HUDEP-2 (cell line): ENCODE results near the gene GARIN5A.
A peak's percentile ranks its signal among the peaks of the same experiment; 100 is the strongest.

Source experiments
- DNase-seq, 76 experiments: peaks; one replicate each; lab custom pipeline; 2025; ENCODE audit not compliant: unreplicated experiment in 76 of 76; lab: John Stamatoyannopoulos, UW

The GARIN5A gene

DNA sequence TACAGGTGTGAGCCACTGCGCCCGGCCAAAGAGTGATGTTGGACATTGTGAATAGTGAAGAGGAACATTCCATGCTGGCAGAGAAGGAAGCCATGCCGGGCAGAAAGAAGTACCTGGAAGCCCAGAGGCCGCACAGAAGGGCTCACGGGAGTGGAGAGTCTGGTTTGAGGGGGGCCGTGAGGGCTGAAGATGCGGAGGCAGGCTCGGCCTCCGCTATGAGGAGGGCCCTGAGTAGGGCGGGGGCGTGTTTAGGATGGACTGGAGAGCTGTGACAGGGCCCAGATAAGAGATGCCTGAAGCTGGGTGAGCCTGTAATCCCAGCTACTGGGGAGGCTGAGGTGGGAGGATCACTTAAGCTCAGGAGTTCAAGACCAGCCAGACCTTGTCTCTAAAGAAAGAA lies 32.7 kb upstream of the GARIN5A start:
- peak in 9 of 76 experiments; percentile 4 to 41 (median 17) for DNase-seq

DNA sequence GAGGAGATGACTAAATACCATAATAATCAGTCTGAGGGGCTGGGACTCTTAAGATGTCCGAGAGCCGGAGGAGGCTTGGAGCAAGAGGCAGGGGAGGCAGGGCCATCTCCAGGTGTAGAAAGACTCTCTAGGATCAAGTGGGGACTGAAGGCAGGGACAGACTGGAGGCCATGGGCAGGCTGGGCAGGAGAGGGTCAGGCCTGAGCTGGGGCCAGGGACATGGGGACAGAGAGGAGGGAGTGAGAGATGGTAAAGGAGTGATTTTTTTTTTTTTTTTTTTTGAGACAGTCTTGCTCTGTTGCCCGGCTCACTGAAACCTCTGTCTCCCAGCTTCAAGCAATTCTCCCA lies 32.2 kb upstream of the GARIN5A start:
- DNase-seq: no peak

DNA sequence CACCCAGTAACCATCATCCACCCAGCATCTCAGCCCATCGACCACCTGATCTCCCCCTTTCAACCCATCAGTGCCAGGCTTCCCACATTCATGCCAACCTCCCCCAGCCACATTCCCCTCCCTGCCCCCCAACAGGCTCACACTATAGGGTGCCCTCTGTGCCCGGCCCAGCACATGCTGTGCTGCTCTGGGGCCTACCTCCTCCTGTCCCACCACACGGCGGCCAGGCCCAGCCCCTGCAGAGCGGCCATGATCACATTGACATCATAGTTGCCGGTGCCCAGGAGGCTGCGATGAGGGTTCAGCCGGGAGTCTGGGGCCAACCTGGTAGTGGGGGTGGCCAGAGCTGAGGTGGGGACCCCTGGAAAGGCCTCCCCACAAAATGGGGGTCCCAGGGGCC lies 30.7 kb upstream of the GARIN5A start:
- DNase-seq: no peak

DNA sequence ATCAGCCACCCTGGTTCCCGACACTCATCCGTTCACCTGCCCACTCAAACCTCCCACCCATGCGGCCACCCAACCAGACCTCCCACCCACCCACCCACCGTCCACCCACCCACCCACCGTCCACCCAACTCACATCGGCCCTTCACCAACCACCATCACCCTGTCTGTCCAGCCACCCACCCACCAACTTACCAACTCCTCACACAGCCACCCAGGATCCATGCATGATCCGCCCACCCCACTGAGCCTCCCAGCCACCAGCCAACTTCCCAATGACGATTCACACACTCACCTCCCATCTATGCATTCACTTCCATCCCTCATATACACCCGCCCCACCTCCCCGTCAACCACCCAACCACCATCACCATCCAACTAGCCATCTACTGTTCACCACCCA lies 30.1 kb upstream of the GARIN5A start:
- no peak for DNase-seq

DNA sequence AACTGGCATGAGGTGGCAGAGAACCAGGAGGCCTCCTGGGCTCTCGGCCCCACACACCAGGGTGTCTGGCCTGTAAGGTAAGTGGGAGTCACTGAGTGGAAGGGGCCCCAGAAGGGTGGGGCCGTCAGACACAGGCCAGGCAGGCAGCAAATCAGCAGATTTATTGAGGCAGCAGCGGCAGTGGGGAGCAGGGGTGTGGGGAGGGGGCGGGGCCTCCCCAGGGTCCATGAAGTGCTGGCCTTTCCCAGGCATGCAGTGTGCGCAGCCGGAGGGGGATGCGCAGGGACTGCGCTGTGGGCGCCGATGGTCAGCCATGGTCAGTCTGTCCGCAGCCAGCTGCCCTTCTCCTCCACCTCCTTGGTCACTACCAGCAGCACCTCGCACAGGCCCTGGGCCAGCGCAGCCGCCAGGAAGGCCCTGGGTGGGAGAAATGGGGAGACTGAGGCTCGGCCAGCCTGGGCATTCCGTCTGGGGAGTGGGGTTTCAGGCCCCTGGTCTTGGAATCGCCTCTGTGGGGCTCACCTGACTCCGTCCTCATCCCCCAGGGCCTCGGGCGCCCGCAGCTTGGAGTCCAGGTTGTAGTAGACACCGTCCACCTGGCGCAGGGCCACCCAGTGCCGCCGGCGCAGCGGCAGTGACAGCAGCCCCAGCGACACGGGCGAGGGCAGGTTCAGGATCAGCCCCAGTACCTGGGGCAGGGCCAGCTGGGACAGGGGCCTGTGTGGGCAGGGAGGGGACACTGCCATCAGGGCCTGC lies 29.4 kb upstream of the GARIN5A start:
- no peak for DNase-seq

DNA sequence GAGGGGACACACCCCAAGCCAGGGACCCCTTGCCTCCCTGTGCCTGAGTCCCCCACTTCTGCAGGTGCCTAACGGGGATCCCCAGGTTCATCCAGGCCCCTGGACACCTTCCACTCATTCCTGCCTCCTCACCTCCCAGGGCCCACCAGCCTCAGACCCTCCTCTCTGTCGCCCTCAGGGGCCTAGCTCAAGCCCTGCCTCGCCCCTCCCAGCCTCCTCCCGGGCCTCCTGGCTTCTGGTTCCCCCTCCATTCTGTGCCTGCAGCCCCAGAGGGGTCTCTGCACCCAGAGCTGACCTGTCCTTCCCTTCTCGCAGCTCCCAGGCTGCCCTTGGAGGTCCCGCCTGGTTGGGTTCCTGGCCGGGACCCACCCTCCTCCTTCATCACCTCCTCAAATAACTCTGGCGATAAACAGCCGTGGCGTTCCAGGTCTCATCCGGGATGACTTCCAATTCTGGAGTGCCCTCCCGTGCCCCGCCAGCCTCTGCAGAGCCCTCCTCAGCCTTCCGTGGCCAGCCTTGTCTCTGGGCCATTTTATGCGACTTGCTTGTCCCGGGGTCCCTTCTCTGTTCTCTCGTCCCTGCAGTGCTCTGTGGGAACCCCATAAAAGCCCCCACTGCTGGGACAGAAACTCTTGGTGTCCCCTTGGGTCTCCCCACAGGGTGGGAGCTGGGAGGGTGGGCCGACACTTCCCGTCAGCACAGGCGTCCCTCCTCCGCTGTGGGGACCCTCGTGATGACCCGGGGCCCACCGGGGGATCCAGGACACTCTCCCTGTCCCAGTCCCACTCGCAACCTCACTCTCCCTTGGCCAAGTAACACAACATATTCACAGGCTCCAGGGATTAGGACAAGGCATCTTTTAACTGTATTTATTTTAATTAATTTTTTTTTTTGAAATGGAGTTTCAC lies 25.2 kb upstream of the GARIN5A start:
- no peak for DNase-seq

DNA sequence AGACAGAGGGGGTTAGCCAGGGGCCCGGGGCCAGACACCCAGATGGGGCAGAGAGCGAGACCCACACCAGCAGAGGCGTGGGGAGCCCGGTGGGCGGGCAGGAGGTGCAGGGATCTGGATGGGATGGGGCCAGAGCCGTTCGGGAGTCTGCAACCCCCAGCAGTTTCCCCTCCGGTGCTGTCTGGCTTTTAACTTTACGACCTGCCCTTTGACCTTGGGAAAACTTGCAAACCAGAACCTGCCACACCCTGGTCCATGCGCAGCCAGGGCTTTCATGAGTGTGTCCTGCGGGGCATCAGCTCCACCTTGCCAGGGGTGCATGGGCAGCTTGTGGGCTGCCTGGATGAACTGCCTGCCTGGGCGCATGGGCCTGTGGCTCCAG lies 24.5 kb upstream of the GARIN5A start:
- DNase-seq: no peak

DNA sequence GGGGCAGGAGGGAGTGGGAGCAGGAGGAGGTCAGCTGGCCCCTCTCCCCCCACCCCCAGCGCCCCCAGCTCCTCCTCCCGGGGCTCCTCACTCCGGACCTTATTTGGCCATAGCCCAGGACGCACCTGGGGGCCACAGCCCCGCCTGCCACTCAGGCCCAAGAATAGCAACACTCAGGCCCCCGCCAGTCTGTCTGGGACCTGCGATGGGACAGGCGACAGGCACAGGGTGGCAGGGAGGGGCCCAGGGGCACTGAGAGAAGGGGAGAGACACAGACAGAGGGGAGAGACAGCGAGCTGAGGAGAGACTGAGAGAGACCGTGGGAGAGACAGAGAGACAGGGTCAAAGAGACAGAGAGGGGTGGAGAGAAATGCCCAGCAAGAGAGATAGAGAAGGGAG lies 24.1 kb upstream of the GARIN5A start:
- no peak for DNase-seq

DNA sequence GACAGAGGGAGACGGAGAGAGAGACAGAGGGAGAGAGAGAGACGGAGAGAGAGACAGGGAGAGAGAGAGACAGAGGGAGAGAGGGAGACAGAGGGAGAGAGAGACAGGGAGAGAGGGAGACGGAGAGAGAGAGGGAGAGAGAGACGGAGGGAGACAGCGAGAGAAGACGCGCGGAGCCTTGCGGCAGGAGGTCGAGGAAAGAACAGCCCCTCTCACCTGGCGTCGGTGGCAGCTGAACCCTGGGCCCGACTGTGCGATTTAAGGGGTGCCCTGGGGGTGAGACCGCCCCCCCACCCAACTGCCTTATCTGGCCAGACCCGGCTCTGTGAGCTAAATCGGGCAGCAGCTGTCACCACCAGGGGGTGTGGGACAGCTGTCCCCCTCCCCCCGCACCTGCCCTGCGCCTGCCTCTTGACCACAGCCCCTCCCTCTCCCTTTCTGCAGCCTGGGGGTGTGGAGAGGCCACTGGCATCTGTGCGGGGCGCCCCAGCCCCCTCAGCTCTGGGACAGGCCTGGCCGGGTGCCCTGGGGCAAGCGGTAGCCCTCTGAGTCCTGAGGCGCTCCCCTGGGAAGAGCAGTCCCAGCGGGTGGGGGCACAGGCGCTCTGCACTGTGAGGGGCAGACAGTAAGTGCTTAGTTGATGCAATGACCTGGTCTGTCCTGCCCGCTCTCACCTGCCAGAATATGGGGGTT lies 23.6 kb upstream of the GARIN5A start:
- peak in 2 of 76 experiments; percentile 16 to 18 for DNase-seq

DNA sequence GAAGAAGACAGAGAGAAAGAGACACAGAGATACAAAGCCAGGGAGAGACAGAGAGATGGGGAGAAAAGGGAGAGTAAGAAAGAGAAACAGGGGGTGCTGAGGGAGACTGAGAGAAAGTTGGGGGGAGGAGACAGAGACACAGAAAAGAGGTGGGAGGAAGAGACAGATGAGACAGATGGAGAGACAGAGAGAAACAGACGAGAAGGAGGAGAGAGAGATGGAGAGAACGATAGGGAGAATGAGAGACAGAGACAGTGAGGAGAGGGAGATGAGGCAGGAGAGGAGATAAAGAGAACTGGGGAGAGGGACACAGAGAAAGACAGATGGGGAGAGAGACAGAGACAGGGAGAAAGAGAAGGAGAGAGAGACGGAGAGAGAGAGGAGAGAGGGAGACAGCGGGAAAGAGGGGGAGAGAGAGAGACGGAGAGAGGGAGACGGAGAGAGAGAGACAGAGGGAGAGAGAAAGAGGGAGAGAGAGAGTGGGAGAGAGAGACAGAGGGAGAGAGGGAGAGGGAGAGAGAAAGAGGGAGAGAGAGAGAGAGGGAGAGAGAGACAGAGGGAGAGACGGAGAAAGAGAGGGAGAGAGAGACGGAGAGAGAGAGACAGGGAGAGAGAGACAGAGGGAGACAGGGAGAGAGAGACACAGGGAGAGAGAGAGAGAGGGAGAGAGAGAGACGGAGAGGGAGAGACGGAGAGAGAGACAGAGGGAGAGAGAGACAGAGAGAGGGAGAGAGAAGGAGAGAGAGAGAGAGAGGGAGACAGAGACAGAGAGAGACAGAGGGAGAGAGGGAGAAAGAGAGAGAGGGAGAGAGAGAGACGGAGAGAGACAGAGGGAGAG lies 21.8 kb upstream of the GARIN5A start:
- DNase-seq: no peak

DNA sequence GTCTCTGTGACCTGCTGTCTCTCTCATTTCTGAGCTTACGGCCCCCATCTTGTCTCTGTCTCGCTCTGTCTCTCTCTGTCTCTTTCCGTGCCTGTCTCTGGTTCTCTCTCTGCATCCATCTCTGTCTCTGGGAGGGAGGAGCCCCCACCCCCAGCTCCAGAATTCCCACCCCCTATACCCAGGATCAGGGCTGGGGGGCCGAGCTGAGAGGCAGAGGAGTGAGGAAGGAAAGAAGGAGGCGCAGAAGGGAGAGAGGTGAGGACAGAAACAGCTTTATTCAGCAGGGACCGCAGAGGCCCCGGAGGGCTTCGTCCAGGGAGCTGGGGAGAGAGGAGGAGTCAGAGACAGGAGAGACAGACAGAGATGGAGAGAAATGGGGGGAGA lies 20.4 kb upstream of the GARIN5A start:
- DNase-seq: no peak

DNA sequence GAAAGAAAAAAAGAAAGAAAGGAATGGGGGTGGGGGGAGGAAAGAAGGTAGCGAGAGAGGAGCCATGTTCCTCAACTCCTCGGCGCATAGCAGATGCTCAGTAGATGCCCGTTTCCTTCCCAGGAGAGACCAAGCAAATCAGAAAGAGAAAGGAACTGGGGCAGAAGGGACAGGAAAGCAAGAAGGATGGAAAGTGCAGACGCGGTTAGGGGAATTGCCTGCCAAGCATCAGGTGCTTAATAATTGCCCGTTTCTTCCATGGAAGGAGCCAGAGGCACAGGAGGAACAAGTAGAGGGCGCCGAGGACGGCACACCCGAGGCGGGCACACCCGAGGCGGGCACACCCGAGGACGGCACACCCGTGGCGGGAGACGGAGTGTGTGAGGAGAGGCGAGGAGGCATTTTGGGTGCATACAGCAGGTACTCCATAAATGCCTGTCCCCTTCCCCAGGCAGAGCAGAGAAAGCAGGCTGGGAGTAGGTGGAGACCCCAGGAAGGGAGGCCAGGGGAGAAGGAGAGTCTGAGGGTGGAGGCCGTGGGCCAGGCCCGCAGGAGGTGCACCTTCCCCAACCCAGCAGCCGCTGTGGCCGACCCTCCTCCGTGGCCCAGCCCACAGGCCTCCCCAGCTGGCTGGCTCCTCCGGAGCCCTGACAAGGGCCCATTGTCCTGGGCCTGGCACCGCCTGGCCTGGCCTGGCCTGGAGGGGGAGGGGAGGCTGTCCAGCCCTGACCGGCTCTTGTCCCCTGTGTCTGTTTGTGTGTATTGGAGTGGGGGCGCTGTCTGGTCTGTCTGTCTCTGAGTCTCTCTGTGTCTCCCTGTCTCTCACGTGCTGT lies 19.8 kb upstream of the GARIN5A start:
- DNase-seq: no peak

DNA sequence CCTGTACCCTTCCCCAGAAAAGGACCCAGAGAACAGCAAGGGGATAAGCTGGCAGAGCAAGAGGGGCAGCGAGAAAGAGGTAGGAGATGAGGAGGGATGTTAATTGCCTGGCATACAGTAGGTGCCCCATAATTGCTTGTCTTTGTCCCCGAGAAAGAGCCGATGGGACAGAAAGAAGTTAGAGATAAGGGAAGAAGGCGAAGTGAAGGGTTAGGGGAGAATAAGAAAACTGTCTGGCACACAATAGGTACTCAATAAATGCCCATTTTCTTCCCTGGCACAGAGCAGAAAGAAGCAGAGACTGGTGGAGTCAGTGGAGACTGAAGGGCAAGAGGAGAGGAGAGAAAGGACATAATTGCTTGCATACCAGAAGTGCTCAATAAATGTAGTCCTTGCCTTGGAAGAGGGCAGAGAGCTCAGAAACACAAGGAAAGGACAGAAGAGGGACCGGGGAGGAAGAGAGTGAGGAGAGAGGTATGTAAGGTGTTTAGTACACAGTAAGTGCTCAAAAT lies 18.4 kb upstream of the GARIN5A start:
- no peak for DNase-seq

DNA sequence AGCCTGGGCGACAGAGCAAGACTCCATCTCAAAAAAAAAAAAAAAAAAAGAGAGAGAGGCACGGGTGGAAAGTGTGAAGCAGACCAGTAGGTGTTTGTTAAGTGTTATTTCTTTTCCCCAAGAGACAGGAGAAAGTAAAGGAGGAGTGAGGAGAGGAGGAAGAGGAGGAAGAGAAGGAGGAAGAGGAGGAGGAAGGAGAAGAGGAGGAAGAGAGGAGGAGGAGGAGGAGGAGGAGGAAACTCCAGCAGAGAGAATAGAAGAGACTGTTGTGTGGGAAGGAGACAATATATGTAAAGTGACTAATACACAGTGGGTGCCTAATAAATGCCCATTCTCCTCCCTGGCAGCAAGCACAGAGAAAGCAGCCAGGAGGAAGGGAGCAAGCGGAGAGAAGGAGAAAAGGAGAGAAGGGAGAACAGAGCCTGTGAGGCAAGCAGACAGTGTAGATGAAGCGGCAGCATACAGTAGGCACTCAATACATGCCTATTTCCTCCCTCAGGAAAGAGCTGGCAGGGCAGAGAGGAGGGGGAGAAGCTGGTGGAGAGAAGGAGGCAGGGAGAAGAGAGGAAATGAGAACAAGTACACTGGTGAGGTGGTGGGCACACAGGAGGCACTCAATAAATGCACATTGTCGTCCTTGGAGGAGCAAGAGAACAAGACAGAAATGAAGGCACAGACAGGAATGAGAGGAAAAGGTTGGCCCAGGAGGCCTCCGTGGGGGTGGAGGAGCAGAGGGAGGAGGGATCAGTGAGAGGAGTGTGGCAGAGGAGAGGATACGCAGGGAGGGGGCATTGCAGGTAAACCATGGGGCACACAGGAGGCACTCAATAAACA lies 17.8 kb upstream of the GARIN5A start:
- no peak for DNase-seq

DNA sequence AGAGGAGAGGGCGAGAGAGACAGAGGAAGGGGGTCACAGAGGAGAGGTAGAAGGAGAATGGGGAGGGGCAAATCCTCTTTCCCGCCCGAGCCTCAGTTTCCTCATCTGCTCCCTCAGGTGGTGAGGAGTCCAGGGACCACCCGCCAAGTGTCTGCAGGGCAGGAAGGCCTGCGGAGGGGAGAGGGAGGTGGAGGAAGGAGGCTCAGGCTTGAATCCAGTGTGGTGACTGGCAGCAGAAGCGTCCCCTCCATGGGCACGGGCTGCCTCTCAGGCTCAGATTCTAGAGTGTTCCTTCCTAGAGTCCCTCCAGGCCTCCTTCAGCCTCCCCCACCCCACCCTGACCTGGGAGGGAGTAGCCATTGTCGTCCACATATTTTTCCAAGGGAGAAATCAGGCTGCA lies 16.5 kb upstream of the GARIN5A start:
- no peak for DNase-seq

DNA sequence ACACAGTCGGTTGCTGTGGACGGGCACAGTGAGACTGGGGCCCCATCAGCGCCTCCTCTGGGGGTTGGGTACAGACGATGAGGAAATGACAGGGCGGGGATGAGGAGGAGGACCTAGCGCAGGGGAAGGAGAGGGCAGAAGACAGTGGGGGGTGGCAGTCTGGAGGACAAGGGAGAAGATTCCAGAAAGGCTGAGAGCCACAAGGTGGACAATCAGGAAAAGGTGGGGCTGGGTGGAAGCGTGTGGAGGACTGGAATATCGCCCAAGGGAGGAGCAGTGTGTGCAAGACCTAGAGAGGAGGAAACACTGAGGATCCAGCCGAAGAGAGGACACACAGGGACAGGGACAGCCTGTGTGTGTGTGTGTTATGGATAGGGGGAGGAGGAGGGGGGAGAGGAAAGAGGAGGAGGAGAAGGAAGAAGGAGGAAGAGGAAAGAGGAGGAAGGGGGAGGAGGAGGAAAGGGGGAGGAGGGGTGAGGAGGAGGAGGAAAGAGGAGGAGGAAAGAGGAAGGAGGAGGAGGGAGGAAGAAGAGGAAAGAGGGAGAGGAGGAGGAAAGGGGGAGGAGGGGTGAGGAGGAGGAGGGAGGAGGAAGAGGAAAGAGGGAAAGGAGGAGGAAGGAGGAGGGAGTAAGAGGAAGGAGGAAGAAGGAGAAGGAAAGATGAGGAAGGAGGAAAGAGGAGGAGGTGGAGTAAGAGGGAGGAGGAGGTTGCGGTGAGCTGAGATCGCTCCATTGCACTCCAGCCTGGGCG lies 15.8 kb upstream of the GARIN5A start:
- DNase-seq: peak in 6 of 76 experiments; percentile 12 to 24 (median 16)

DNA sequence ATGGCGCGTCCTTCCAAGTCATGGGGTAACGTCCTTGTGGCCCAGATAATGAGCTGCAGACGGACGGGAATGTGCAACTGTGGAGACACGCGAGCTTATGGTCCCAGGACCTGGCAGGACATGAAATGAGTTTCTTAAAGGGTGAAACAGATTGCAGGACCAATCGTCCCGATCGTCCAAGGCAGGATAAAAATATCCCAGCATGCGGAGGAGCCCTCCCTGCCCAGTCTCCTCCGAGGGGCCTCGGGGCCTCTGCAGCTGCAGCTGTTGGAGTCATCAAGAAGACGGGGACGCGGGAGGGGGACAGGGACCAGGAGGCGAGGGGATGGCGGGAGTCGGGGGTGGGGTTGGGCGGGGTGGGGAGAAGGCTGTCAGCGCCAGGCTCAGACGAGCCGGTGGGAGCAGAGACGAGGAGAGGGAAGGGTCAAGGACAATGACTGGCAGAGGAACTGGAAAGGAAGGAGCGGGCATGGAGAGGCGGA lies 14.4 kb upstream of the GARIN5A start:
- no peak for DNase-seq

DNA sequence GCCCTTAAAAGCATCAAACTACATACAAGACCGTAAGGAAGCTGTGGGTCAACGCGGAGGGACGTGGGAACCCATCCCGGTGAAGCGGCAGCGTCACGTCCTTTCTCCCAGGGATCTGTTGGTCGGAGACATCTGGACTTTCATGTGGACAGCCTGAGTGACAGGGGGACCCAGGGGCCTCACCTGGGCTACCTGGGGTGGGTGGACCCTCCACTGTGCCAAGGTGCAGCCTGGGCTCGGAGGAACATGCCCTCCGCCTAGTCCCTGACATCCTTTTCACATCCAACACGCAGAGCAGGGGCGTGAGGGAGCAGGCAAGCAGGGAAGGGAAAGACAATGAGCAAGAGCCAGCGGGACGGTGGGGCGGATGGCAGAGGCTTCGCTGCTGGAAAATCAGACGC lies 13.8 kb upstream of the GARIN5A start:
- DNase-seq: no peak
